ENCODE data around the gene SNX24.
A peak's percentile ranks its signal among the peaks of the same experiment; 100 is the strongest.
"Not testable (repeated sequence)": the region's sequence is repeated elsewhere in the genome, so short reads cannot be mapped to it uniquely, and the experiment has no call there.

The SNX24 gene, protein sequence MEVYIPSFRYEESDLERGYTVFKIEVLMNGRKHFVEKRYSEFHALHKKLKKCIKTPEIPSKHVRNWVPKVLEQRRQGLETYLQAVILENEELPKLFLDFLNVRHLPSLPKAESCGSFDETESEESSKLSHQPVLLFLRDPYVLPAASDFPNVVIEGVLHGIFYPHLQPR

DNA sequence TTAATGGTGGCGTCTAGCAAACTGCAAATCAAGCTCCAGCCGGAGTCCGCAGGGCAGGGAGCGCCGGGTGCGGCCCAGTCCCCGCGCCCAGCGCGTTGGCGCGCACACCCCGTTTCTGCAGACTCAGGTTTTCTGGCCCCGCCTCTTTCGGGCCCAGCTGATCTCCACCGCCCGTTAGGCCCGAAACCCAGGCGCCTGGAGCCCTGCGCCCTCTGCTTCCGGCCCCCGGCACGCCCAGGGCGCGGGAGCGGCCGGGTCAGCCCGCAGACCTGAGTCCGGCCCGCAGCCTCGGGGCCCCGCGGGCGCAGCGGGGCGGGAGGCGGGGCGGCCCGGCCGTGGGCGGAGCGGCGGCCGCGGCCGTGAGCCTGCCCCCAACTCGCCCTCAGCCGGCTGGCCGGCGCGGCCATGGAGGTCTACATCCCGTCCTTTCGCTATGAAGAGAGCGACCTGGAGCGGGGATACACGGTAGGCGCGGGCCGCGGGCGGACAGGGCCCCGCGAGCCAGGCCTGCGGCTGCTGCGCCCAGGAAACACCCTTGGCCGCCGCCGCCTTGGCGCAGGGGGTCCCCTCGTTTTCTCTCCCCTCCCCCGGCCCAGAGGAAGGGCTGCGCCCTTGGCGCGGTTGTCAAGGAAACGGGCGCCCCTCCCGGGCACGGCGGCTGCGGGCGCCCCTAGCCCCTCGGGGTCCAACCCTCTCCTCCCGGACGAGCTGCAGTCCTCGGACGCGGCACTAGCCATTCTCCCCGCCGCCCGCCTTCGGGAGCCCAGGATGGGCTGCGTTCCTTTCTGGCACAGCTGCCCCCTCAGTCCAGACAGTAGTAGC, at the start of gene SNX24:
Gene SNX24, plus strand, starts transcription at position 385 of the 822 bp plus-strand sequence. Its CDS starts 21 bp downstream, at position 406.
- DNase-seq: peak; percentile 83

DNA sequence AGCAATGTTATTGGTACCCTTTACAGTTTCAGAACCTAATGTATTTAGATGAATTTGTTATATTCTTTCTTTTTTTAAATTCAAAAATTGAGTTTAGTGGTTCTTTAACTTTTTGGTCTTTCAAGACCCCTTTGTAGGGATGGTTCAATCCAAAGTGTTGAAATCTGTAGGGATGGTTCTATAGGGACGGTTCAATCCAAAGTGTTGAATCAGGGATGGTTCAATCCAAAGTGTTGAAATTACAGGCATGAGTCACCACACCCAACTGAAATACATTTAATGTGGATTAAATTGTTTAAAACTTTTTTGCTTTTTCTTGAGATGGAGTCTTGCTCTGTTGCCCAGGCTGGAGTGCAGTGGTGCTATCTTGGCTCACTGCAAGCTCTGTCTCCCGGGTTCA, 39.9 kb upstream of the SNX24 start:
- no peak for DNase-seq

- no peak for DNase-seq
Measured at GRCh38 chr5:122810405-122810804, 35.0 kb upstream of the SNX24 start.

GRCh38 chr5:122815218-122815767, 30.1 kb upstream of the SNX24 start:
- no peak for DNase-seq

- DNase-seq: no peak
Measured at GRCh38 chr5:122816756-122817155, 28.7 kb upstream of the SNX24 start.

GRCh38 chr5:122831984-122832383, 13.4 kb upstream of the SNX24 start:
- no peak for DNase-seq

DNA sequence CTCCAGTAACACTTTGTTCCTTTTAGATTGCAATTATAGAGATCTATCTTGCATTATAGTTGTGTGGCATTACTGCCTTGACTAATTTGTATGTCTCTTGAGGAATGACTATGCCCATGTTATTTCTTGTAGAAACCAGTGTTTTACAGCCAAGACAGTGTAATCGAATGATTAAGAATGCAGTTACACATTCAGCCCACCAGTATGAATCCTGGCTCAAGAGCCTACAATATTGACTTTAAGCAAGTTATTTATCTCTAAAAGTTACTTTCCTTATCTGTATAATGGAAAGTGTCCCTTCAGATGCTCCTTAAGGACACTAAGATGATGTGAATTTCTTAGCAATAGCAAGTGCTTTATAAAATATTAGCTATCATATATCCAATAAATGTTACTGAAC, 9.7 kb upstream of the SNX24 start:
- no peak for DNase-seq

DNA sequence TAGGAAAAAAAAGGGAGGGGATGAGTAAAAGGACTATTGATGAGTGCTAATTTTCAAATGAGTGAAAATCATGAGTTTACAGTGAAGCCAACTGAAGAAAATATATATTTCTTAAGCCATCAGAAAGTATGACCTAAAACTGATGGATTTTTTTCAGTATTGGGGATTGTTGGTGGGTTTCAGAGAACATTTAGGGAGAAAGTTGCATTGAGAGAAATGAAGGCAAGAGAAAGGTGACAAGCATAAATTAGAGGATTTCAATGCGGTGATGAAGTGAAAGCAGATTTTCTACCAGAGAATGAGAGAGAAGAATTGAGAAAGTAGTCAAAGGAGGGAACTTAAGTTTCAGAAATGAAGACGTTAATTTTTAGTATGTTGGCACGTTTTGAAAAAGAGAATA, 8.5 kb upstream of the SNX24 start:
- DNase-seq: no peak

DNA sequence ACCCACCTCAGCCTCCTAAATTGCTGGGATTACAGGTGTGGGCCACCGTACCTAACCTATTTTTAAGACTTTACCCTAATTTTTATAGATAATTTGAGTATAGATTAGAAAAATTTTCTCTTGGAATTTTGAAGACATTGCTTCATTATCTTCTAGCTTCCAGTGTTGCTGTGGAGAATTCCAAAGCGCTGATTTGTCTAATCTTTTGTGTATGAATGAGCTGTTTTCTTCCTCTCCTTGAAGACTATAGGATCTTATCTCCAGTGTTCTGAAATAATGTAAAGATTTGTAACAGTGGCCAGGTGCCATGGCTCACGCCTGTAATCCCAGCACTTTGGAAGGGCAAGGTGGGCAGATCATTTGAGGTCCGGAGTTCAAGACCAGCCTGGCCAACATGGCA, 5.7 kb upstream of the SNX24 start:
- no peak for DNase-seq

GRCh38 chr5:122842016-122842580, 3.3 kb upstream of the SNX24 start:
- no peak for DNase-seq

DNA sequence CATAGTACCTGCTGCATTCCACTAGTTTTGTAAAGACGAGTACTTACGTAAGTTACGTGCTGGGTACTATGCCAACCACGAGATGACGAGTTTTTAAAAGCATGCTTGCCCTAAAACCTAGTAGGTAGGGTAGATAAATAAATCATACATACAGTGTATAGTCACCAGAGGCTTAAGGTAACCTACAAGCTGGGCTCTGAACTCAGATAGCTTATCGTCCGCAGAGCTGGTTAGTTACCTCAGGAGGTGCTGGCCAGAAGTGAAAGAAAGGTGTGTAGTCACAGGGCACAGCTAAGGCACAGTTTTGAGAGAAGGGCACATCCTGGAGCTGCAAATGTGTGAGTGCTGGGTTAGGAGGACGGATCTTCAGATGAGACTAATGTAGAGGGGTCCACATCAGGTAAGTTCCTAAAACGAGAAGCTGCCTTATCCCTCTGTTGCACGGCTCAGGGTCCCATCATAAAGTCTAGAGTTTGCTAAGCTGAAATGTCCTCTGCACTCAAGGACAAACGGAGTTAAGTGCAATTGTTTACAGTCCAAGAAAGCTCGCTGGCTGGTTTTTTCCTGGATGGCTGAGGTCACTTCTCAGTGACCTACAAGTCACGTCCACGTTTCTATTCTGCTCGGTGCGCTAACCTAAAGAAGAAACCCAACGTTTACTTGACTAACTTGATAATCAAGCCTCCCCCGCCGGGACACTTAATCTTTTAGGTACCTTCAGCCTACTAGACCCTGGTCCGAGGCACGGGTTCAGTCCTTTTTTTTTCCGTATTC, 1.1 kb upstream of the SNX24 start:
- no peak for DNase-seq

- DNase-seq: no peak
Measured at GRCh38 chr5:122844910-122845228, 544 bp upstream of the SNX24 start.

DNA sequence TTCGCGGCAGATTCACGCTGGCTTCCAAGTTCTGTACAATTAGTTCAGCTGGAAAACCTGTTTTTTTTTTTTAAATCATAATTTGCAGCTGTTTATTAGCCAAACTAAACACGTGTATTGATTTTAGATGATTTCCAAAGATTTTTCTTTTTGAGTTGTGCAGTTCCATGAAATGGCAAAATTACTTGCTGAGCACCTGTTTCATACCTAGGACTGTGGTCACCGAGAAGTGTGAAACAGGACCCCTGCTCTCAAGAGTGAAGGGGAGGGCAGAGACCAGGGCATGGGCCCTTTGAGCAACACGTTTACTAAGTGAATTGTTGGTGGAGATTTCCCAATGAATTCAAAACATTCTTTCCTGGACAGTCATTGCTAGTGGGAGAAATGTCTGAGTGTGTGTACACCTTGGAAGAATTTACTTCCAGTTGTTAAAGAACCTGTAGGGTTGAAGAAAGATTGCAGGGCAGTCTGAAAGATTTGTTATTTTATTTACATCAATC, 688 bp downstream of the SNX24 start:
- DNase-seq: no peak

GRCh38 chr5:122847687-122848081, 2.3 kb downstream of the SNX24 start:
- no peak for DNase-seq

DNA sequence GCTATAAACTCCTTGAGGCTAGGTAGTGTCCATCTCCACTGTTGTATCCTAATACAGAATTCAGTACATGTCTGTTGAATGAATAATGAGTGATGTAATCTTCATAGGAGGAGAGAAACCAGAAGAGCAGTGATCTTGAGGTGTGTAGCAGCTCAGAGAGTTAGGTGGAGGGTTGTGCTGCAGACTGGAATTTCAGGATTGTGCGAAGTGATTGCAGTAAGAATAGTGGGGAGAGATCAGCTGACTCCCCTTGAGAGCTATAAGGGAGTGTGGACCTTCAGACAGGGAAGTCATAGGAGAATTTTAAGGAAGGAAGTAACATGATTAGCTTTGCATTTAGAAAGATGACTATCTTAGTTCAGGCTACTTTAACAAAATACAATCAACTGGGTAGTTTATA, 4.4 kb downstream of the SNX24 start:
- no peak for DNase-seq

- DNase-seq: not testable (repeated sequence)
Measured at GRCh38 chr5:122857538-122857937, 12.1 kb downstream of the SNX24 start.

- no peak for DNase-seq
Measured at GRCh38 chr5:122858451-122858850, 13.0 kb downstream of the SNX24 start.

DNA sequence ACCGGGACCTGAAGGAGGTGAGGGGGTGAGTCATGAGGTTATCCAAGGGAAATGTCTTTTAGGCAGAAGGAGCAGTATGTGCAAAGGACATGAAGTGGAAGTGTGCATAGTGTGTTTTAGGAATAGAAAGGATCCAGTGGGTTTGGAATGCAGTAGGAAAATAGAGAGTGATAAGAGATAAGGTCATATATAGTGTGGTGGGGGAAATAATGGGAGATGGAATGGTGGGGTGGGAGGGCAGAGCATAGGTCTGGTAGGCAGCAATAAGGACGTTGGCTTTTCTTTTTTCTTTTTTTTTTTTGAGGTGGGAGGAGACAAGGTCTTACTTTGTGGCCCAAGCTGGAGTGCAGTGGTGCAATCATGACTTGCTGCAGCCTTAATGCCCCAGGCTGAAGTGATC, 17.8 kb downstream of the SNX24 start:
- DNase-seq: no peak

DNA sequence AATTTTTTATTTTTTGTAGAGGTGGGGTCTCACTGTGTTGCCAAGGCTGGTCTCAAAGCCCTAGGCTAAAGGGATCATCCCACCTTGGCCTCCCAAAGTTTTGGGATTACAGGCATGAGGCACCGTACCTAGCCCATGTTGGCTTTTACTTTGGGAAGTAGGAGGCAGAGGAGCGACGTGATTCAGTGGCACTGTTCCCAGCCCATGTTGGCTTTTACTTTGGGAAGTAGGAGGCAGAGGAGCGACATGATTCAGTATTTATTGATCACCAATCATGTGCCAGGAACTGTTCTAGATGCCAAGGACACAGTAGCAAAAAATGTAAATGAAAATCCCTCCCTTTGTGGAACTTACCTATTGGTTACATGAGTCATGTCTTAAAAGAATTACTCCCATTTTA, 18.3 kb downstream of the SNX24 start:
- DNase-seq: no peak

DNA sequence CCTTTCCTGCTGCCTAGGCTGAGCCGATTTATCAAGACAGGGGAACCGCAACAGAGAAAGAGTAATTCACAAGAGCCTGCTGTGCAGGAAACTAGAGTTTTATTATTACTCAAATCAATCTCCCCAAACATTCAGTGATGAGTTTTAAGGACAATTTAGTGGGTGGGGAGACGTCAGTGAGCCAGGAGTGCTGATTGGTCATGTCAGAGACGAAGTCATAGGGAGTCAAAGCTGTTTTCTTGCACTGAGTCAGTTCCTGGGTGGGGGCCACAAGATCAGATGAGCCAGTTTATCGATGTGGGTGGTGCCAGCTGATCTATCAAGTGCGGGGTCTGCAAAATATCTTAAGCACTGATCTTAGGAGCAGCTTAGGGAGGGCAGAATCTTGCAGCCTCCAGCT, 19.0 kb downstream of the SNX24 start:
- DNase-seq: no peak

DNA sequence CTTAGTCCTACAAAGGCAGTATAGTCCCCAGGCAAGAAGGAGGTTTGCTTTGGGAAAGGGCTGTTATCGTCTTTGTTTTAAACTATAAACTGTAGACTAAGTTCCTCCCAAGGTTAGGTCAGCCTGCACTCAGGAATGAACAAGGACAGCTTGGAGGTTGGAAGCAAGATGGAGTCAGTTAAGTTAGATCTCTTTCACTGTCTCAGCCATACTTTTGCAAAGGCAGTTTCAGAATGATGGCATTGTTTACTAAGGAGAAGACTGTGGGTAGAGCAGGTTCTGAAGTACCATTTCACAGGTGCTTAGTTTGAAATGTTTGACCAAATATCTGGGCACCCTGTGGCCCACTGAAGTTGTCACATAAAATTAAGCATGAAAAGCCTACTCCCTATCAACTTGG, 19.4 kb downstream of the SNX24 start:
- no peak for DNase-seq

GRCh38 chr5:122870219-122870856, 24.9 kb downstream of the SNX24 start:
- no peak for DNase-seq

- DNase-seq: no peak
Measured at GRCh38 chr5:122871661-122872060, 26.2 kb downstream of the SNX24 start.

Data from activated CD8-positive, alpha-beta memory T cell treated with anti-CD3 and anti-CD28 coated beads for 24 hours (primary cell).